GM12878 (cell line): ENCODE data around the gene ELOF1. TPM values are rescaled to one million over a fixed set of nuclear protein-coding genes. Genes with fewer than 3 reads are reported as not detected.

Source experiments
- ATAC-seq: fragments of 200-7000 bp; cut with Tn5 transposase; 3 replicates; pipeline ENCODE4 v1.9.1; 2020; ENCODE audit warnings: mild to moderate bottlenecking, moderate library complexity
- BruUV-seq: library from RNA; stranded (reverse); fragments of 400-500 nt; replicated peaks from 2 replicates; lab custom pipeline; 2021; lab: Mats Ljungman, UMichigan
- CTCF ChIA-PET: fragments of 300-600 bp; sonication (Branson Sonifier 250); formaldehyde crosslinking; extraction: SDS; loops from one replicate; lab custom pipeline; 2021; ENCODE audit warnings: inconsistent platforms; lab: Yijun Ruan, JAX
- POLR2A ChIA-PET: fragments of 350-600 bp; formaldehyde crosslinking; extraction: SDS; loops from one replicate; lab custom pipeline; 2021; ENCODE audit warnings: inconsistent platforms; lab: Charles Lee
- RAD21 ChIA-PET: fragments of 300-600 bp; sonication (Branson Sonifier 250); formaldehyde crosslinking; loops from one replicate; lab custom pipeline; 2023; ENCODE audit warnings: antibody characterized with exemption; ENCODE audit not compliant: unreplicated experiment; lab: Charles Lee
- SMC1A ChIA-PET: fragments of 300-600 bp; sonication (Branson Sonifier 250); formaldehyde crosslinking; loops from one replicate; lab custom pipeline; 2023; ENCODE audit not compliant: unreplicated experiment, uncharacterized antibody; lab: Charles Lee
- DNase-seq: peaks from one replicate; pipeline ENCODE4 v3.0.0-alpha.2; 2011; ENCODE audit warnings: low read depth, low spot score
- FAIRE-seq: peaks from 3 replicates; lab custom pipeline; 2011; peaks lifted over from hg19 to GRCh38; lab: Jason Lieb, UNC
- H2AFZ ChIP-seq: 2 replicates; pipeline ENCODE4 v1.6.0; 2011; ENCODE audit warnings: low read depth, low read length, control low read depth; ENCODE audit not compliant: control insufficient read depth
- H3K27ac ChIP-seq: 2 replicates; pipeline ENCODE4 v1.5.1; 2011; ENCODE audit warnings: control low read depth; ENCODE audit not compliant: control insufficient read depth, insufficient read depth
- H3K27me3 ChIP-seq, 2 experiments: replicated peaks in 1 of 2; 2 replicates each; pipeline versions ENCODE4 v1.6.0 to v1.6.1; 2011; ENCODE audit warnings: low read length in 1 of 2; ENCODE audit not compliant: control insufficient read depth in 2 of 2, insufficient read depth in 2 of 2
- H3K36me3 ChIP-seq, 2 experiments: 2 replicates each; pipeline ENCODE4 v1.5.1; 2011; ENCODE audit warnings: low read length in 1 of 2; ENCODE audit not compliant: control insufficient read depth in 2 of 2, insufficient read depth in 2 of 2
- H3K4me1 ChIP-seq: 2 replicates; pipeline ENCODE4 v1.6.1; 2011; ENCODE audit warnings: mild to moderate bottlenecking, low read length, moderate library complexity, mixed read lengths; ENCODE audit not compliant: control insufficient read depth, insufficient read depth
- H3K4me2 ChIP-seq: 2 replicates; pipeline ENCODE4 v1.6.0; 2011; ENCODE audit warnings: control low read depth; ENCODE audit not compliant: control insufficient read depth, insufficient read depth
- H3K4me3 ChIP-seq: fragments of 200-600 bp; sonication (generic); 2 replicates; pipeline ENCODE4 v1.5.1; 2016
- H3K79me2 ChIP-seq: 2 replicates; pipeline ENCODE4 v1.6.0; 2011; ENCODE audit warnings: low read length; ENCODE audit not compliant: control insufficient read depth, insufficient read depth
- H3K9ac ChIP-seq: 2 replicates; pipeline ENCODE4 v1.8.0; 2011; ENCODE audit warnings: low read length, control low read depth, mixed read lengths; ENCODE audit not compliant: control insufficient read depth, insufficient read depth
- H3K9me3 ChIP-seq: replicated peaks from 3 replicates; pipeline ENCODE4 v1.5.1; 2011; ENCODE audit warnings: mild to moderate bottlenecking, low read length; ENCODE audit not compliant: control insufficient read depth, insufficient read depth
- H4K20me1 ChIP-seq: 2 replicates; pipeline ENCODE4 v1.6.0; 2011; ENCODE audit not compliant: control insufficient read depth, insufficient read depth
- BCL11A ChIP-seq: IDR thresholded peaks from 2 replicates; pipeline ENCODE4 v1.6.1; 2011; ENCODE audit warnings: low read depth, low read length
- CBFB ChIP-seq: IDR thresholded peaks from 2 replicates; pipeline ENCODE4 v1.6.1; 2016; ENCODE audit warnings: antibody characterized with exemption, low read depth
- CHD1 ChIP-seq: IDR thresholded peaks from 2 replicates; pipeline ENCODE4 v1.6.1; 2012; ENCODE audit warnings: low read depth, low read length, improper control_type of control experiment
- CHD4 ChIP-seq: fragments of 200-600 bp; sonication (generic); IDR thresholded peaks from 2 replicates; pipeline ENCODE4 v1.6.1; 2016; ENCODE audit warnings: mild to moderate bottlenecking
- CREM ChIP-seq: IDR thresholded peaks from 2 replicates; pipeline ENCODE4 v1.6.1; 2014; ENCODE audit warnings: antibody characterized with exemption, low read depth
- EGR1 ChIP-seq, 2 experiments: IDR thresholded peaks; 1 replicate in 1 of 2; 2 replicates in 1 of 2; pipeline ENCODE4 v1.6.1; 2011 to 2012; ENCODE audit warnings: low read depth in 2 of 2, low read length in 2 of 2, borderline replicate concordance in 1 of 2, mild to moderate bottlenecking in 1 of 2, moderate library complexity in 1 of 2
- IKZF2 ChIP-seq, 2 experiments: fragments of 450-650 bp; IDR thresholded peaks; 2 replicates each; pipeline ENCODE4 v1.6.1; 2017; ENCODE audit warnings: mild to moderate bottlenecking in 2 of 2, moderate library complexity in 2 of 2
- MAX ChIP-seq: IDR thresholded peaks from 2 replicates; pipeline ENCODE4 v1.6.1; 2012; ENCODE audit warnings: low read depth, low read length, improper control_type of control experiment
- MLLT1 ChIP-seq: fragments of 450-650 bp; IDR thresholded peaks from 2 replicates; pipeline ENCODE4 v1.6.1; 2016; ENCODE audit warnings: mild to moderate bottlenecking
- MTA2 ChIP-seq: fragments of 450-650 bp; IDR thresholded peaks from 2 replicates; pipeline ENCODE4 v1.6.1; 2016; ENCODE audit warnings: low read depth, mild to moderate bottlenecking, moderate library complexity
- MTA3 ChIP-seq: IDR thresholded peaks from 2 replicates; pipeline ENCODE4 v1.6.1; 2012; ENCODE audit warnings: low read length, inconsistent platforms, borderline replicate concordance
- NR2F1 ChIP-seq: fragments of 450-650 bp; conservative IDR thresholded peaks from 2 replicates; pipeline ENCODE4 v1.6.1; 2017; ENCODE audit warnings: mild to moderate bottlenecking
- SIX5 ChIP-seq: IDR thresholded peaks from 2 replicates; pipeline ENCODE4 v1.6.1; 2011; ENCODE audit warnings: mild to moderate bottlenecking, low read depth, low read length, moderate library complexity; ENCODE audit not compliant: severe bottlenecking
- SRF ChIP-seq, 2 experiments: IDR thresholded peaks; 2 replicates each; pipeline ENCODE4 v1.6.1; 2011; ENCODE audit warnings: low read depth in 2 of 2, low read length in 2 of 2, mild to moderate bottlenecking in 1 of 2, moderate library complexity in 1 of 2
- ZNF207 ChIP-seq: fragments of 450-650 bp; IDR thresholded peaks from 2 replicates; pipeline ENCODE4 v1.6.1; 2014; ENCODE audit warnings: antibody characterized with exemption, mild to moderate bottlenecking, borderline replicate concordance
- WGBS: methylation state at CpG from one replicate; pipeline ENCODE4 v1.1.6; 2016; ENCODE audit warnings: low lambda C conversion rate; ENCODE audit not compliant: insufficient replicate concordance, insufficient coverage; ENCODE audit errors: missing lambda C conversion rate; 5-methylcytosine and 5-hydroxymethylcytosine counted together
- in situ Hi-C: fragments of 300-500 bp; cut with MboI; formaldehyde crosslinking; loops from 9 replicates; pipeline ENCODE4 v1.14.3; 2018; ENCODE audit warnings: mixed read lengths
- intact Hi-C: fragments of 100-400 bp; cut with micrococcal nuclease; formaldehyde crosslinking; loops from one replicate; pipeline ENCODE4 v1.14.2; 2022; ENCODE audit not compliant: unreplicated experiment
- polyA plus RNA-seq, 11 experiments: library from polyadenylated mRNA; depleted of rRNA in 4 of 11; unstranded in 6 of 11; stranded (reverse) in 5 of 11; fragments of >200 nt; fragmentation: Nextera tagmentation in 4 of 11; fragmentation: Illumina TruSeq in 1 of 11; extraction: Ambion mirVana in 4 of 11; extraction: Trizol in 1 of 11; gene quantifications; 1 replicate in 1 of 11; 2 replicates in 10 of 11; pipeline versions ENCODE4 v1.2.1 to v1.2.3, GENCODE V29; 2011 to 2016; ENCODE audit warnings: inconsistent platforms in 2 of 11, missing spikeins in 2 of 11, low read depth in 1 of 11
- total RNA-seq, 4 experiments: library from RNA; depleted of rRNA in 3 of 4; stranded (reverse); fragments of >200 nt in 3 of 4; fragmentation: Illumina TruSeq in 1 of 4; extraction: Trizol in 1 of 4; gene quantifications; 2 replicates each; pipeline versions ENCODE4 v1.2.1 to v1.2.3, GENCODE V29; 2013 to 2021

ELOF1 gene
- total and polyA plus RNA-seq, 10 of the 15 experiments (the other 5 are each of a cell fraction or from before 2014, with no cell fraction given), result 11.7 to 124 (median 92.9) TPM

GRCh38 chr19:11539495-11540365, 19.3 kb downstream of the ELOF1 start:
- H3K4me1 ChIP-seq, result peaks cover 7% of the 10 kb centered on the region
- no peaks in the 10 kb centered on the region for H4K20me1 ChIP-seq
- BruUV-seq, result no TSS peak
- TF ChIP-seq IKZF2 (IDR thresholded peaks at IDR 0.05) (no peak), ZNF207 (no peak), SRF (IDR thresholded peaks at IDR 0.05; ENCODE audit: low read depth in 2 of 2, low read length in 2 of 2) (peak; percentile 72 to 85), MTA3 (no peak)
- no peak overlapping the region for H3K9ac ChIP-seq
- DNase-seq, result no peak
- no peak overlapping the region for H3K27ac ChIP-seq
- FAIRE-seq, result no peak
- RAD21 ChIA-PET, result interaction anchor here (1.0 kb wide), 1 partner anchor 246 kb away, joined by 4 read pairs; no protein-coding TSS in a partner anchor
- H3K79me2 ChIP-seq, result no peaks in the 10 kb centered on the region
- peak; percentile 55 for ATAC-seq
- POLR2A ChIA-PET, result no interaction called here
- no peak overlapping the region for H3K4me2 ChIP-seq
- H3K27me3 ChIP-seq, result no peaks in the 10 kb centered on the region
- SMC1A ChIA-PET, result interaction anchor here (1.0 kb wide), 1 partner anchor 21 kb away, joined by 3 read pairs; no protein-coding TSS in a partner anchor
- 58% methylated on average over 27 of the region's 36 CpGs for WGBS
- no peaks in the 10 kb centered on the region for H3K36me3 ChIP-seq
- intact Hi-C loops, result no loop called here
- H3K9me3 ChIP-seq, result no peaks in the 10 kb centered on the region
- CTCF ChIA-PET, result no interaction called here
- in situ Hi-C loops, result no loop called here
- H3K4me3 ChIP-seq, result no peak overlapping the region
- H2AFZ ChIP-seq, result no peak overlapping the region

GRCh38 chr19:11538232-11539036, 20.6 kb downstream of the ELOF1 start, which contains the start of gene CNN1:
TSS of gene CNN1 (plus strand) at chr19:11538851. CDS start at chr19:11538928, 77 bp downstream.
- DNase-seq (no peak), FAIRE-seq (no peak), ATAC-seq (no peak)
- Histone ChIP-seq H4K20me1 (no peaks in the 10 kb centered on the region), H3K27me3 (no peaks in the 10 kb centered on the region), H3K9me3 (no peaks in the 10 kb centered on the region), H3K4me2 (no peak within 1 kb of the TSS), H3K79me2 (no peaks in the 10 kb centered on the region), H3K4me1 (peaks cover 7% of the 10 kb centered on the region), H3K9ac (no peak within 1 kb of the TSS), H2AFZ (no peak within 1 kb of the TSS), H3K4me3 (no peak within 1 kb of the TSS), H3K27ac (no peak within 1 kb of the TSS), H3K36me3 (no peaks in the 10 kb centered on the region)
- BruUV-seq, result no TSS peak
- SMC1A ChIA-PET, result interaction anchor here (1.1 kb wide), 1 partner anchor 10 kb away, joined by 3 read pairs; the partner anchor contains the start of gene ECSIT
- CTCF ChIA-PET, result no interaction called here
- intact Hi-C loops, result no loop called here
- POLR2A ChIA-PET, result no interaction called here
- 58% methylated on average over 20 of the region's 21 CpGs for WGBS
- TF ChIP-seq NR2F1 (no peak), SIX5 (no peak), EGR1 (IDR thresholded peaks at IDR 0.05; ENCODE audit: borderline replicate concordance in 1 of 2, low read depth in 2 of 2, low read length in 2 of 2) (no peak), CHD1 (no peak), CREM (no peak), BCL11A (no peak), MLLT1 (no peak), CBFB (no peak), MTA2 (no peak), MAX (no peak), CHD4 (no peak)
- in situ Hi-C loops, result no loop called here
- RAD21 ChIA-PET, result interaction anchor here (1.0 kb wide), 1 partner anchor 245 kb away, joined by 4 read pairs; no protein-coding TSS in a partner anchor
